ENCODE results near the gene RIC8B.

RIC8B gene

DNA sequence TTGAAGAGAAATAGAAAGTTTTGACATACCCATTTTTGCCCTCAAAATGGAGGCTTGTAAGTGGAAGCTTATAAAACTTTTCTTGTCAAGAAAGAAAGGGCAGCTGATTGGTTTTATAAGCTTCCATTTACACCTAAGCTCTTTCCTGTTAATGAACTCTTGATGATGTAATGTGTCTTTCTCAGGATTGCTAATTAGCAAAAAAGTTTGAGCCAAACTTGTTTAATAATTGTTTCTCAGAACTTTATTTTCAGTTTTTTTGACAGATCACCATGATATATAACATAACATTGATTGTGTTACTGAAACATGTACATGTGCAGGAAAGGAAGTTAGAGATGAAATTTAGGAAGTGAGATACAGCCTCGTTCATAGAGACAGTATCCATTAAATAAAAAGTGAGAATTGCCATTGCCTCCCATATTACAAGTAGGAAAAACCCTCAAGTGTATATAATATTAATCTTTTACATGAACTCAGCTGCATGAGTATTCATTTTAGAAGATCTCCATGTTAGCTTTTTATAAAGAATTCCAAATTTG lies 26.8 kb downstream of the RIC8B start:
- DNase-seq (ENCODE audit: low read depth, low spot score): no peak

DNA sequence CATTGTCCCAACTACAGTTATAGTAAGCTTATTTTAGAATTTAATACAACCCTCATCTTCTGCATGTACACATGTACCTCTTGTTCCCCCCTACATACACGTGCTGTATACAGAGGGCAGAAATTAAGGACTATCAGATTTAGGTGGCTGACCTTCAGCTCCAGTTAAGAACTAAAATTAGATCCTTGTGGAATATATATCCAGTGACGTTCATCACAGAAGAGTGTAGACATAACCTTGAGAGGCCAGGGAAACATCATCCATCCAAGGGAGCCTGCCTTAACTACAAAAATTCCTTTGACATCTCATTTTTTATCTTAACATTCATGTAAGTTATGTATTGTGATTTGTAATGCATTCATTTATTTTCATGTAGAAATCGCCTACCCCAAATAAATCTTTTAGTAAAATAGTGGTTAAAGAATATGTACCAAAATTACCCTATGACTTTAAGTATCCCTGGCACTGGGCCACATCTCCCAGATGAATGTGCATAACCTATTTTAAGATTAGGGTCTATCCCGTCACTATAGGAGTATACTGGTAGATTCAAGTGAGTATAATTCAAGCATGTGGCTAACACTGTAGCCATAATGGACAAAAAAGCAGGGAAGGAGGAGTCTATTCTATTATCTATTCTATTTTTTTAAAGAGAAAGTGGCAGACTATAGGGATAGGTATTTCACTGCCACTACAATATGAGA lies 27.5 kb downstream of the RIC8B start:
- no peak for DNase-seq (ENCODE audit: low read depth, low spot score)

DNA sequence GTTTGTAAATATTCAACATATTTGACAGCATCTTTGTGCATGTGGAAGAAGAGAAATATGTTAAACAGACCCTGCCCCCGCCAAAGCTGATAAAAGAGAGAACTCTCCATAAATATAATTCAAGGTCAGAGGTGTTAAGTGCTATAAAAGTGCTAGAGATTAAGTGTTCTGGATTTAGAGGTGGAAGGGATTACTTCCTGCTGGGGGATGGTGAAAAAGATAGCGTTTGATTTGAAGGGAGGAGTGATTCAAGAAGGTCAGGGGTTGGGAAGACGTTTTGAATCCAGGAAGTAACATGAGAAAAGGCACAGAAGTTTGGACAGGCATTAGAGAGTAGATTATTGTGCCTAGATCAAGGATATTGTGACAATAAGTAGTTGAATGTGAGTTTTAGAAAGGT lies 30.2 kb downstream of the RIC8B start:
- no peak for DNase-seq (ENCODE audit: low read depth, low spot score)

DNA sequence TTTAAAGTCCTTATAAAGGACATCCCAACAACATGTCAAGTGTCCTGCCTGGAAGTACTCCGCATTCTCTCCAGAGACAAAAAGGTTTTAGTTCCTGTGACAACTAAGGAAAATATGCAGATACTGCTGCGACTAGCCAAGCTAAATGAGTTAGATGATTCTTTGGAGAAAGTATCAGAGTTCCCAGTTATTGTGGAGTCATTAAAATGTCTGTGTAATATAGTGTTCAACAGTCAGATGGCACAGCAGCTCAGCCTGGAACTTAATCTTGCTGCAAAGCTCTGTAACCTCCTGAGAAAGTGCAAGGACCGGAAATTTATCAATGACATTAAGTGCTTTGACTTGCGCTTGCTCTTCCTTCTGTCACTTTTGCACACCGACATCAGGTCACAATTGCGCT lies 40.2 kb downstream of the RIC8B start:
- DNase-seq (ENCODE audit: low read depth, low spot score): no peak

DNA sequence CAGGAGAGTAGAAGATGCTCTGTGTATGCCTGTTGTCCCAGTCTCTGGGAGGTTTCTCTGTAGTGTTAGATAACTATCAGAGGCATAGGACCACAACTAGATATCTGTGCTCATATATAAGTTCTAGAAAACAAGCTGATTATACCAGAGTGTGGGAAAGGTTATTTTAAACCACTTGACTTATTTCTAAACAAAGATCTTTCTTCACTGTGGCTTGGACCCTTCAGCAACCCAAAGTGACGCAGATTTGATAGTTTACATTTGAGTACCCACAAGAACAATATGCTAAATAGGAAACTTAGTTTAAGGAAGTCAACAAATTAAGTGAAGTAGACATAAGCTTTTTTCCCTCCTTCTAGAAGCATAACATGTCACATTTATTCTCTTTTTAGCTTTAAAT lies 41.3 kb downstream of the RIC8B start:
- no peak for DNase-seq (ENCODE audit: low read depth, low spot score)

DNA sequence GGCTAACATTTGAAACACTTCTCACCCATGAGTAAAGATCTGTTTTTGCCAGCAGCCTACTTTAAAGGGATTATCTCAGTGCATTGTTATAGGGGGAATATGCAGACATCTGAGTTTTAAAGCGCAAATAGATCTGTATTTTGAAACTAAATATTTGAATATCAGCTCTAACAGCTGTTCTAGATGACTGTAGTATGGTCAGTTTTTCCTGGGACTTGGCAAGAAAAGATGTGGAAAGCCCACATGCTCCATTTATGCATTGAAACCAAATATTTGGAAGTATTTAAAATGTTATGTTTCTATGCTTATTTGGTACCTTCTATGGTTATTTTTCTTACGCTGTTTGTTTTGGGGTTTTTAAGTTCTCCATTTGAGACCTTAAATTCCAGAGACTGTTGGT lies 41.7 kb downstream of the RIC8B start:
- no peak for DNase-seq (ENCODE audit: low read depth, low spot score)

DNA sequence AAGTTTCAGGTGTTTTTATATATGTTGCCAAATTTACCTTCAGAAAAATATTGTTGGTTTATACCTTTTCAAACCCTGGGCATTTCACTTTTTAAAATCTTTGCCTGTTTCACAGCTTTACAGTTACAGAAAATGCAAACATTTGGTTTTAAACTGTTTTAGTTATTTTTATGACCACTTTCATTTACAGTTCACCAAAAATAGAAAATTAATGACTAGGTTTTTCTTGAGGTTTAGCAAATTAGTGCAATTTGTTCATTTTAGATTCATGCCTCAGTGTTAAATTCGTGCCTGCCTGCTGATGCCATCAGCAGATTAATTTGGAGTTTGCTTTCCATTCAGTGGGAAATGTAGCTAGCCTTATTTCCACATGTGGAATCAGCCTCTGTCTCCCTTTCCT lies 45.5 kb downstream of the RIC8B start:
- DNase-seq (ENCODE audit: low read depth, low spot score): no peak

DNA sequence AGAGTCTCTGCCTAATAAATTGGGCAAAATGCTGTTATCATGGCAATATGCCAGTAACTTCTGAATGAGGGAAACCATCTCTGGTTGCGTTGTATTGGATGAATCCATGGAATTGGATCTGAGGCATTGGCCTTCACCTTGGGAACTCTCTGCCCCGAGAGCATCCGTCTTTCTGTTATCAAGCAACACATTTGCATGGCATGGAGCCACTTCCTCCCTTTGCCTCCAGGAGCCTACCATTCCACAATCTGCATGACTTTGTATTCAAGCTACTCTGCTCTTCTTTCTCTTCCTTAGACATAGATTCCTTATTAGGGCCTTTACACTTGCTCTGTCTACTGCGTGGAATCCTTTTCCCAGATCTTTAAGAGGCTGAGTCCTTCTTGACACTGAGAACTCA lies 57.2 kb downstream of the RIC8B start:
- peak; percentile 35 for DNase-seq (ENCODE audit: low read depth, low spot score)

DNA sequence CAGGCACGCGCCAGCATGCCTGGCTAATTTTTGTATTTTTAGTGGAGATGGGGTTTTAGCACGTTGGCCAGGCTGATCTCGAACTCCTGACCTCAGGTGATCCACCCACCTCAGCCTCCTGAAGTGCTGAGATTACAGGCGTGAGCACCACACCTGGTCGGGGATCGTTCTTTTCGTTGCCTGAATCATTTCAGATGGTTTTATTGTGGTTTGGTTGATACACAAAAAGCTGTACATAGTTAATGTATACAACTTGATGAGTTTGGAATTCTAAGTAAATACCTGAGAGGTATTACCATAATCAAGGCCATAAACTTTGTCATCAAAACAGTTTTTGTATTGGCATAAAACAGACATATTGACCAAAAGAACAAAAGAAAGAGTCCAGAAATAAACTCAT lies 63.3 kb downstream of the RIC8B start:
- DNase-seq (ENCODE audit: low read depth, low spot score): no peak

DNA sequence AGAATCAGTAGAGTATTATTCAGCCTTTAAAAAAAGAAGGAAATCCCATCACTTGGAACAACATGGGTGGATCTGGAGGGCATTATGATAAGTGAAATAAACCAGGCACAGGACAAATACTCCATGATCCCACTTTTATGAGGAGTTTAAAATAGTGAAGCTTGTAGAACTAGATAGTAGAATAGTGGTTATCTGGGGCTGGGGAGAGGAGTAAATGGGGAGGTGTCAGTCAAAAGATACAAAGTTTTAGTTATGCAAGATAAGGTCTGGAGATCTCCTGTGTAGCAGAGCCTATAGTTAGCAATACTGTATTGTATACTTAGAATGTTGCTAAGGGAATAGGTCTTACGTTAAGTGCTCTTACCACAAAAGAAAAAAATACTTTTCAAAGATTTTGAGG lies 64.9 kb downstream of the RIC8B start:
- DNase-seq (ENCODE audit: low read depth, low spot score): no peak

DNA sequence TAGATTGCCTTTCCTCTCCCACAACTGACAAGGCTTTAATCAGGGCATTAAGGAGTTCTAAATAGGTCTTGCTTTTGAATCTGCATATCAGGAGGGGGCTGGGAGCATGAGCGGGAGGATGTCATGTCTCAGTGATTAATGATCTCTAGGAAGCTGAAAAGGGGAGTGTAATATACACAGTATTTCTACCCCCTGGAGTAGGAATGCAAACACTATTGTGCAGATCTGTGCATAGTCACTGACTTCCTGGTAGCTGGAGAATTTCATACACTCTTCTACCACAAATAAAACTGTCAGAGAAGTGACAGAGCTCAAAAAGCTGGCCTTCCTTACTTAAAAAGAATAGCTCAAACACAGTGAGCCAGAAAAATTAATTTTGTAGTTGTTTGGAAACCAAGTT lies 65.8 kb downstream of the RIC8B start:
- DNase-seq (ENCODE audit: low read depth, low spot score): no peak

DNA sequence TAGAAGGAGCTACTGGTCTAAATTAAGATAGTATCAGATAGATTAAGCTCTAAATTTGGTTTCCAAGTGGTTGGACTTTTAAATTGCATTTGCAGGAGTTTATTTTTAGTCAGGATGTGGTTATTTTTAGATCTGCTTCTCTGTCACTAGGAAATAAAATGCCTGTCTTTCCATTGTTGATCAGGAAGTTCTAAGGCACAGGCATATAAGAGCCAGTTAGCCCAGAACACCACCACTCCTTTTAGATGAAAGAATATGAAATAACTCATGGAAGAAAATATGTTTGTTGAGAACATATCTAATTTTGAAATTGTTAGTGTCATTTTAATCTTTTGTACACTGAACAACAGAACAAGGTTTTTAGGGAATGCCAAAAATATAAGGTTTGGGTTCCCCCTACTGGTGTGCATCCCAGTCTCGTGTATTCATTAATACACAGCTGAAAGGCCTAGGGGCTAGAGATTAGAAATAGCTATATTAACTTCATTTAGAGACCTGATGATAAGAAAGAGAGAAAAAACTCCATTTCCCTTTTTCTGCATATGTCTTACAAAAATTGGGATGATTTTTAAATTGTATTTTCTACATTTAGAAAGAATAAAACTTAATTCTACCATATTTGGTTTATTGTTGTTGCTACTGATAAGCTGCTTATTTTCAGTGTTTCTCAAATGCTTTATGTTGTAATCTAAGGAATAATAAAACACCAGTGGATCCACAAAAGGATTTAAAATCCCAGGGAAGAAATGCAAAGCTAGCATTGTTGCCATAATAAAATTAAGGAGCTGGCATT lies 67.2 kb downstream of the RIC8B start:
- DNase-seq (ENCODE audit: low read depth, low spot score): no peak

DNA sequence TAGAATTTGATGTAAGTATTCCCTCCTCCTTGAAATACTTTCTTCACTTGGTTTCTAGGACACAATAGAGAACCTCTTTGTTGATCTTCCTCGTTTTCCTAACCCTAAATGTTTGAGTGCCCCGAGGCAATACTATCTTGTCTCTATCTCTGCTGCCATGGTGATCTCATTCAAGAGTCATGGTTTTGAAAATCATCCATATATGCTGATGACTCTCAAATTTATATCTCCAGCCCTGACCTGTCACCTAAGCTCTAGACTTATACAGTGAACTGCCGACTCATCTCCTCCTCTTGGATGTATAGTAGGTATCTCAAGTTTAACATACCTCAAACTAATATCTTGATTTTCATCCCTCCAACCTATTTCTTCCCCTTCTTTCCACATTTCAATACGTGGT lies 71.4 kb downstream of the RIC8B start:
- no peak for DNase-seq (ENCODE audit: low read depth, low spot score)

DNA sequence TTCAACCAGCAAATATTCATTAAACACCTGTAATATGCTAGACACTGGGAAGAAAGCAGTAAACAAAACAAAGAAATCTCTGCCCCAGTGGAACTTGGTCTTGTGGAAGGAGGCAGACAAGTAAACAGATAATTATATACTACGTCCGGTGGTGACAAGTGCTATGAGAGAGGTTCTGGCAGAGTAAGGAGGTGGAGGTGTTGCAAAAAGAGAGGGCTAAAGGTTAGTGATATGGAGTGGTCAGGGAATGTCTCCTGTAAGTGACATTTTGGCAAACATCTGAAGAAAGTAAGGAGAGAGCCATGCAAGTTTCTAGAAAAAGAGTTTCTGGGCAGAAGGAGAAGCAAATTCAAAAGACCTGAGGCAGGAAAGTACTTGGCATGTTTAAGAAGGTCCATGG lies 73.4 kb downstream of the RIC8B start:
- DNase-seq (ENCODE audit: low read depth, low spot score): no peak

DNA sequence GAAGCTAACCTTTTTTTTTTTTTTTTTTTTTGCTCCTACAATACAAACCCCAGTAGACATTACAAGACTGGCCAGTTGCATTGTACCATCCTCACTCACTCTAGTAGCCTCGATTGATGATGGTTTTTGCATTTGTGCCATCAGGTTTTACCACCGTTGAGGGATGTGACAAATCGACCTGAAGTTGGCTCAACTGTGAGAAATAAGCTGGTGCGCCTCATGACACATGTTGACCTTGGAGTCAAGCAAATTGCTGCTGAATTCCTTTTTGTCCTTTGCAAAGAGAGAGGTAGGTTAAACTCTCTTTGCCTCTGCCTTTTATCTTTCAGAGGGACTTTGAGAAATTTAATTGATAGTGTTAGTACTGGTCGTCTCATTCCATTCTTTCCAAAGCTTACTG lies 76.8 kb downstream of the RIC8B start:
- no peak for DNase-seq (ENCODE audit: low read depth, low spot score)

DNA sequence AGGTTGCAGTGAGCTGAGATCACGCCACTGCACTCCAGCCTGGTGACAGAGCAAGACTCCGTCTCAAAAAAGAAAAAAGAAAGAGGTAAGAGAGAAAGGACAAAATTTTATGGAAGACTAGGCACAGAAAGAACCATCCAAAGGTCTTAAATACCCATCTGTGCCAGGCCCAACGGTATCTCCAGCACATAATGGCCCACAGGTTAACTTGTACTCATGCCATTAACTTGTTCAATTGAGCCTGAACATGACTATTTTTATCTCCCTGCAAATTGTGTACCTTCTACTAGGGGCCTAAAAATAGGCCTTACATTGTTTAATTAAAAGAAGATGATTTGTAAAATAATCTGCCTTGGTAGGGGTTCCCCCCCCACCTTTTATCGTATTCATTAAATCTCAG lies 80.2 kb downstream of the RIC8B start:
- no peak for DNase-seq (ENCODE audit: low read depth, low spot score)

DNA sequence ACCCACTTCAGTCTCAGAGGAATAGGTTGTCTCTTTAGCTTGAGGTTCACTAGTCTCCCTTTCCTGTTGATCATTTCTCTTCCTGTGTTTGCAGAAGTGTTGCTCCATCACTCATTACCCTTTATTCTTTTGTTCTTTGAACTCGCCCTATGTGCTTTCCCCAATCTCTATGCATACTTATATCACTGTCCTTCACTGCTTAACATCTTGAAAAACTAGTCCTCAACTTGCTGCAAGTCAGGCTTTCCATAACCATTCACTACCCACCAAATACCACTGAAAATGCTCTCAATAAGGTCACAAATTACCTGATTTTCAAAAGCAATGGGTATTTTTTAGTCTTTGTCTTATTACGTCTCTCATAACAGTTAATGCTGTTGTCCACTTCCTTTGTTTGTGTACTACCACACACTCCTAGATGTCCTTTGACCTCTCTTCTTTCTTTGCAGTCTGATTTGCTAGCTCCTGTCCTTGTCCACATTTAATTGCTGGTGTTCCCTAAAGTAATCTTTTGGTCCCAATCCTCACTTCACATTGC lies 80.8 kb downstream of the RIC8B start:
- DNase-seq (ENCODE audit: low read depth, low spot score): no peak

DNA sequence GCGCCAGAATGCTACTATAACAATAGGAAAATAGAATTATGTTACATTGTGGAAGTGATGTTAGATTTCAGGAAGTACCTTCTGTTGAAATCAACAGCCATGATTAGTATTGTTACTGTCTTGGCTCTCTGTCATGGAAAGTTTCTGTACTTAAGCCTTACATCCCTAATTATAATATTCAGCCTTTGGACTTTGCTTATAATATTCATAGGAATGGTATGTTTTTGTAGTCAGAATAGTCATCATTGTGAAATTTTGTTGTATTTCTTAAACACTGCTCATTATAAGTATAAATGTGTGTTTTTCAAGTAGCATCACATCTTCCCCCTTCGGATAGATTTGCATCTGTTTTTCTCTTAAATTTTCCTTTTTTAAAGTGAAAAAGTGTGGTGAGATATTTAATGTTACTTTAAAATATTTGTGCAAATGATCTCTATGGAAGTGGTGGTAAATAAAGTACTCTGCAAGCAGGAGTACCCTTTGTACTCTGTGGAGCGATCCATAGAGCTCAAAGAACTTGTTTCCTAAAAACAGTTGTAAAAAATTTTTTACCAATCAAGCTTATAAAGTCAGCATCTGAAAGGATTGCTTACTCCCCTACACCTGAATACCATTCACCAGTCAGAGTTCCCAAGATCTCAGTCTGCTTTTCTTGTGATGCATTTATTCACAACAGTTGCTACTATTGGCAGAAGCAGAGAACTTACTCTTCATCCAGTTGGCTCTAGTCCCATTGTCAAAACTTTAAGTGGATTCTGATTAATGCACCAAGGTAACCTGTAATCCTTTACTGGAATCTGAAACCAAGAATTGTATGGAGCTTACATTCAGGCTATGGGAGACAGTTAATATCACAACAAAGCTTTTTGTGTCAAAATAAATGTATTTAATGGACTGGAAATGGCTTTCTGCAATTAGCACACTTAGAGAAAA lies 87.8 kb downstream of the RIC8B start:
- DNase-seq (ENCODE audit: low read depth, low spot score): no peak

DNA sequence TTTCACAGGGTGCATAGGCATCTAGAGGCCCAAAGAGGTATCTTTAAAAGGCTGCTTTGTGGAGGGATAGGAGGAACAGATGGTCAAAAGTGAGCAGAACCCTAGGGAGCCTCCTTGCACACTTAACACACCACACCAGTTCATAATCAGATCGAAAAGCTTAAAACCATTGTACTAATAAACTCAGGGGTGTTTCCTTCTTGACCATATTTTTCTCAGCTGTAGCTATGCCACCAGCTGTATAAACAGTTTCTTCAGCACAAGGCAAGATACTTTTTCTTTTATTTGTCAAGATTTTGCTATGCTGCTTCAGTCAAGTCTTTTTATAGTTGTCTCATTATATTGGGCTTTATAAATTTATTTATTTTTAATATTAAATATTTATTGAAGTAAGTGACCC lies 88.7 kb downstream of the RIC8B start:
- DNase-seq (ENCODE audit: low read depth, low spot score): no peak

DNA sequence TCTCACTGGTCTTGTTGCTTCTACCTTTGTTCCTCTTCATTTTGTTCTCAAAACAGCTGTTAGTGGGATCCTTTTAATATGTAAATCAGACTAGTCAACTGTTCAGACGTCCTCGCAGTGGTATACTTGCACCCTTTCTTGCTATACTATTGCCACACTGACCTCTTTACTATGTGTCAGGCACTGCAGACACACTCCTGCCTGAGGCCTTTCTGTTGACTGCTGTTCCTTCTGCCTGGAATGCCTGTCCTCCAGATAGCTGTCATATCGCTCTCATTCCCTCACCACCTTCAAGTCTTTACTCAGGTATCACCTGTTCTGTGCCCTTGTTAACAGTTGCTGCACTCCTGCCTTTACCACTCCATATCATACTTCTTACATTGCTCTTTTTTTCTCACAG lies 91.2 kb downstream of the RIC8B start:
- peak; percentile 47 for DNase-seq (ENCODE audit: low read depth, low spot score)

DNA sequence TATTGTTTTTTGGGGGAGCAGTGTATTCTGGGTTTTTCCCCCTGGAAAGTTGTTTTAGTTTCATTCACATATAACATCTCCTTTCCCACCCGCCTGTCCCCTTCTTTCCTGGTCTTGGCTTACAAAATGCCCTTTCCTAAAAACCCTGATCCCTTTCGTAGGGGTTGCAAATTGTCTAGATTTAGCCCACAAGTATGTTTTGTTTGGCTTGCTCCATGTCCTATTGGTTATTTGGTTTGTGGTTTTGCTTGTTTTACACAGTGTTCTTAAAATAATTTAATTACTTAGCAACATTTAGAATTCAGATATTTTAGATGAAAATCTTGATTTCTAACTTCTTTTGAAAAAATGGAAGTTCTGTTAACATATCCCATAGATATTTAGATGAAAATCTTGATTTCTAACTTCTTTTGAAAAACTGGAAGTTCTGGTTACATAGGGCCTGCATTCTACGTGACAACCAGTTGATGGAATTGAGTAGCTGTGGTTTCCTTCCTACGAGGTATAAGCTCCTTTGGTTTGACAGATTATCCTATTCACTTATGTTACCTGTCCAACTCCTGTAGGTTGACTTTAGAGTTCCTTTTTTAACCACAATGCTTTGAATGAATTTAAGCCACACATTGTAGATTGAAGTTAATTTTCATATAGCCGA lies 92.1 kb downstream of the RIC8B start:
- DNase-seq (ENCODE audit: low read depth, low spot score): no peak
